Gastroesophageal sphincter (tissue), 3 donors: ENCODE measurements around the gene NUP62.

ENCODE experiments used
- CTCF ChIP-seq, 4 experiments: fragments of 200-600 bp in 2 of 4; fragments of 450-650 bp in 2 of 4; sonication (generic) in 1 of 4; IDR thresholded peaks; one replicate each; pipeline ENCODE4 v1.5.1; 2017 to 2019; ENCODE audit warnings: antibody characterized with exemption in 4 of 4, mild to moderate bottlenecking in 2 of 4, moderate library complexity in 2 of 4
- POLR2A ChIP-seq, 2 donors: fragments of 450-650 bp; IDR thresholded peaks; one replicate each; pipeline ENCODE4 v1.6.1; 2017; ENCODE audit warnings: antibody characterized with exemption in 2 of 2, mild to moderate bottlenecking in 2 of 2, moderate library complexity in 1 of 2

GRCh38 chr19:49916839-49917733 lies 12.2 kb downstream of the NUP62 start:
- TF ChIP-seq CTCF (IDR thresholded peaks at IDR 0.05) (no peak), POLR2A (IDR thresholded peaks at IDR 0.05) (no peak)
